Measurements from ENCODE around the gene VTN.

The VTN gene

DNA sequence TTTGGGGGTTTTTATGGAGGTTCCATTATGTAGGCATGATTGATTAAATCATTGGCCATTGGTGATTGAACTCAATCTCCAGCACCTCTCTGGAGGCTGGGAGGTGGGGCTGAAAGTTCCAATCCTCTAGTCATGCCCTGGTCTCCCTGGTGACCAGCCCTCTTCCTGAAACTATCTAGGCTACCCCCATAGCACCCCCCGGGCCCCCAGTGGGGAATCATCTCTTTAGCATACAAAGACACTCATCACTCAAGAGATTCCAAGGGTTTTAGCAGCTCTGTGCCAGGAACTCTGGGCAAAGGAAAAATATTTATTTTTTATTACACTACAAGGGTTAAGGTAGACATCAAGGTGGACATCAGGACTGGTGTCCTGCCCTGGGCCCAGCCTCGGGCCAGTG, 25.3 kb upstream of the VTN start:
- no peak for DNase-seq

DNA sequence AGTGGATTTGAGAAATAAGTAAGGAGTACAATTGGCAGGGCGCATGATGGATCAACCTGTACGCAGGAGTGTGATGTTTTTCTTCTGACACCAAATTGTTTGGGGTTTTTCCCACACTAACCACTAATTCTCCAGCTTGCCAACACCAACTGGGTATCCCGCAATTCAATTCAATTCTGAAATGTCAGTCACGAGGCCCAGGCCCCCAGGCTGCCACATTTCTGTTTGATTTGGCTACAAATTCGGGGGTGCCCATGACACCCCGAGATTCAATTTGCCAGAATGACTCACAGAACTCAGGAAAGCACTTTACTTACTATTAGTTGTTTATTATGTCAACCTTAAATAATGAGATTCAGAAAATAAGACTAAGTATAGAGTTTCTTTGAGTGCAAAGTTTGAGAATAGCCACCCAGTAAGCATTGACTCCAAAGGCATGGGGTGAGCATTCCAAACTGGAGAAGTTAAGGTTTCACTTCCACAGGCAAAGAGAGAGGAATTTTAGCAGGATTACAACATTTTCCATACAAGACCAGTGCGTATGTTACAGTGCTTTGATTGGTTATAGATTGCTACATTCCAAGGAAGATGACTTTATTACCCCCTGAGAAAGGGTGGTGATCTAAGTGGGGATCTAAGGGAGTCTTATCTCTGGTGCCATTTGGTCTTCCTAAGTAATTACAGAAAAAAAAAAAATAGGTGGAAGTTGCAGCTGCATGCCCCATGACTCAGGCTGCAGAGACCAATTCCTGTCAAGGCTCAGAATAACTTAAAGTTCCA, 24.4 kb upstream of the VTN start:
- no peak for DNase-seq

DNA sequence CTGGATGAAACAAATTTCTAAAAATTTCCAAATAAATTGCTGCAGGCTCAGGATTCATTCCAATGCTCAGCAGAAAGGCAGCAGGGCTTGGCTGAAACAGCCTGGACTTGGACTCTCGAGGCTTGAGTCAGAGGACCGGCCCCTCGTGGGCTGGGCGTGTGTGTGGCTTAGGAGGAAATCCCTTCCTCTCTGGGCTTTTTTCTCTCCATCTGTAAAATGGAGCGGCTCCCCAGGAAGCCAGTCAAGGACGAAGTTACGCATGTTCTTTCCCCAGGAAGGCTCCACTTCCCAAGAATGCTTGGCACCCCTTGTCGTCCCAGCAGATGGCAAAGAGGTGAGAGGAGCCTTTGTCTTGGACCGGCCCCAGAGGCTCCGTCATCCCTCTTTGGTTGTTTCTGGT, 22.4 kb upstream of the VTN start:
- DNase-seq, result no peak

DNA sequence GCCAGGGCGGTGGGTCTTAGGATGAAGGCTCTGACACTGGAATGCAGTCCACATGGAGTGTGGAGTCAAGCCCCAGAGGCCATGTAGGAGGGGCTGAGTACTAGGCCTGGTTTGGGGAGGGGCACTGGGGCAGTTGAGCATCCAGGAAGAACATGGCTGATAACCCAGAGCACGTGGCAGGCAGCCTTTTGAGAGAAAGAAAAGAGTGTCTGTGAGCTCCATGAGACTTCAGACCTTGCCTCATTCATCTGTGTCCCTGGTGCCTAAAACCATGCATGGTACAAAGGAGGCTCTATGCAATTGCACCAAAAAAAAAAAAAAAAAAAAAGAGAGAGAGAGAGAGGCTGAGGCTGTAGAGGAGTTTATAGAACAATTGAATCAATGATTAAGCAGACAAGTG, 21.3 kb upstream of the VTN start:
- DNase-seq, result no peak

DNA sequence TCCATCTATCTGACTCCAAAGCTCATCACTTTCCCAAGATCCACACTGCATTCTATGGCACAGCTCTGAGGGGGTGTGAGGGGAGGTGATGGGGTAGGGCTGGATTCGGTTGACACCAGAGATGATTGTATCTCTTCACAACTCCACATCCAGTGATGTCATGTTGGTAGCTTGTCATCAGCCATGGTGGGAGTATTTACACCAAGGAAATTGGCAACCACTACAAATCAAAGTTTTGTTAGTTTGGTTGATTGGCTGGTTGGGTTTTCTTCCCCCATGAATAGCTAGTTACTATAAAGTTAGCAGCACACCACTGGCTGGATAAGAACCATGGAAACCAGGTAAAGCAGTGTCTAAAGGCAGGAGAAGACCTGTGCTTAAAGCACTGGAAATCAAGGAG, 20.9 kb upstream of the VTN start:
- DNase-seq, result no peak

DNA sequence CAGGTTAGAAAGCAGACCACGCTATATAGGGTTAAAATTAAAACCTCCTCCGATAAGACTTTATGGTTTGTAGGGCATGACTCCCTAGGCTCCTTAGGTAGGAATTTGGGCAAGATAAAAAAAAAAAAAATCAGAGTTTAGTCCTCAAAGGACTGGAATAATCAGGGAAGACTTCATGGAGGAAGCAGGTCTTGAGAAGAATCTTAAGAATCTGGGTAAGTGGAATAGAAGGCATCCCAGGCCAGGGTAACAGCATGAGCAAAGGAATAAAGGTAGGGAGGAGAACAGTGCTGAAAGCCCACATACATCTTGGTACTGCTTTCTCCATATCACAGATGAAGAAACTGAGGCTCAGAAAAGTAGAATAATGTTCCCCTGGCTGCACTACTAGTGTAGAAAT, 20.5 kb upstream of the VTN start:
- no peak for DNase-seq

DNA sequence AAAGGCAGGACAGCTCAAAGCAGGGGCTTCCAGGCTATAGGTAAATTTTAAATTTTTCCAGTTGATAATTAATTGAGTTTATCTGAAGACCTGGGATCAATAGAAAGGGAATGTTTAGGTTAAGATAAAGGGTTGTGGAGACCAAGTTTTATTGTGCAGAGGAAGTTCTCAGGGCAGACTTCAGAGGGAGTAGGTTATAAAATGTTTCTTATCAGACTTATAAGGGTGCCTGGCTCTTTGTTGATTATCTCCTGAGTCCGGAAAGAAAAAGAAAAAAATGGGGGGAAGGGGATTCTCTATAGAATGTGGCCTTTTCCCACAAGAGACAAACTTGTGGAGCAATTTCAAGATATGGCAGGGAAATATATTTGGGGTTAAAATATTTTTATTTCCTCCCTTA, 20.0 kb upstream of the VTN start:
- DNase-seq, result no peak

DNA sequence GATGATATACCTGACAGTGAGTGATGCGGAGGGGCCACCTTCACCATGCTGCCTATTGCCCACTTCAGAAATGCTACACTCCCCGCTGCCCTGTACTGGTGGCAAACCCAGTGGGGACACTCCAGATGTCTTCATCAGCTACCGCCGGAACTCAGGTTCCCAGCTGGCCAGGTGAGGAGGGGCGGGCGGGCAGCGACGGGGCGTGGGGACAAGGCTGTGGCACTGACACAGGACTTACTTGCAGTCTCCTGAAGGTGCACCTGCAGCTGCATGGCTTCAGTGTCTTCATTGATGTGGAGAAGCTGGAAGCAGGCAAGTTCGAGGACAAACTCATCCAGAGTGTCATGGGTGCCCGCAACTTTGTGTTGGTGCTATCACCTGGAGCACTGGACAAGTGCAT, 18.0 kb upstream of the VTN start:
- no peak for DNase-seq

DNA sequence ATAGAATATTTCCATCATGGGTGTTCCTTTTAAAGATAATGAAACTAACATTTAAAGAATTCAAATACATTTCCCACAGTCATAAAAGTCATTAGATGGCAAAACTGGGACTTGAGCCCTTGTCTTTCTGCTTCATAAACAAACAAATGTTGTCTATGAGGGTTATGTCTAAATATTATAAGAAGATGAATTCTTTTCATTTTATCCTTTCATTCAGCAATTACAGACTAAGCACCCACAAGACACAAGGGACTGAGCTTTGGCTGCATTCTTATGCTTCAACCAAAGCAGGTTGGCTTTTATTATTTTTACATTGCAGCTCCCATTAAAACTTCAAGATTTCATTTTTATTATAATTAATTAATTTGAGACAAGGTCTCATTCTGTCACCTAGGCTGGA, 16.3 kb upstream of the VTN start:
- DNase-seq, result no peak

DNA sequence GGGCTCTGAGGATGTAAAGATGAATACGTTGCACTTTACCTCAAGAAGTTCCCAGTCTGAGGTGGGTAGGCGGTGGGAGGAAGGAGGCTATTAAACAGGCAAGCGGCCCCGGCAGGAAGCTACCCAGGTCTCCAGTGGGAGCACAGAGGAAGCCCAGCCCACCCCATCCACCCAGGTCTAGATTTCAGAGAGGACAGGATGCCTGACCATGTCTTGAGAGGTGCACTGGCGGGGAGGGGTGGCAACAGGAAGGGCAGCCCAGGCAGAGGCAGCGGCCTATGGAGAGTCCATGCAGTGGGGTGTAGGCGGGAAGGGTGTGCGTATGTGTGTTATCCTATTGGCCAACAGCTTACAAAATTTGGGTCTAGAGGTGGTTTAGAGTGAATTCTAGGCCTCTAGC, 15.3 kb upstream of the VTN start:
- no peak for DNase-seq

DNA sequence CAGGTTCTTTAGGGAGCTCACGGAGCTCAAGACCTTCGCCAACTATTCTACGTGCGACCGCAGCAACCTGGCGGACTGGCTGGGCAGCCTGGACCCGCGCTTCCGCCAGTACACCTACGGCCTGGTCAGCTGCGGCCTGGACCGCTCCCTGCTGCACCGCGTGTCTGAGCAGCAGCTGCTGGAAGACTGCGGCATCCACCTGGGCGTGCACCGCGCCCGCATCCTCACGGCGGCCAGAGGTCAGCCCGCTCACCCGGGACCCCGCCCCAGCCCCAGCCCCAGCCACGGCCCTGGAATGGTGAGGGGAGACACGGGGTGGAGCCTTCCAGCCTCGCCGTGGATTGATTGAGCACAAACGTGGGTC, 14.9 kb upstream of the VTN start:
- no peak for DNase-seq

DNA sequence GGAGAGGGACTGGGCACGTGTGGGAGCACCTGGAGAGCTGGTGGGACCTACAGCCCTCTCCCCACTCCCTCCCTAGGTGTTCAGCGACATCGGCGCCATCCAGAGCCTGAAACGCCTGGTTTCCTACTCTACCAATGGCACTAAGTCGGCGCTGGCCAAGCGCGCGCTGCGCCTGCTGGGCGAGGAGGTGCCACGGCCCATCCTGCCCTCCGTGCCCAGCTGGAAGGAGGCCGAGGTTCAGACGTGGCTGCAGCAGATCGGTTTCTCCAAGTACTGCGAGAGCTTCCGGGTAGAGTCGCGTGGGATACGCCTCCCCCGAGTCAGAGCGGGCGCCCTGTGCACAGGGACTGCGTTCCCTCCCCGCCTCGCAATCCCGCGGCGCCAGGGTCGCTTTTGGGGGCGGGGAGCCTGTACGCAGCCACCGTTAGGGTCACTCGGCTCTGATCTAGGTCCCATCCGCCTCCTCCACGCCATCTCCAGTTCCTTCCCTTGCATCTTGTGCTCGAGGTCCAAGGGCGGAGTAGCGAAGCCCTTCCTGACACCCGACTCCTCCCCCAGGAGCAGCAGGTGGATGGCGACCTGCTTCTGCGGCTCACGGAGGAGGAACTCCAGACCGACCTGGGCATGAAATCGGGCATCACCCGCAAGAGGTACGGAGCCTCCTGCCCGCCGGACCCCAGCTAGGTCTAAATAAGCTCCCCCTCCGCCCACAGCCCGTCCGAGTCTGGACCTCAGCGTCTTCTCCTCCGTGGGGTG, 14.4 kb upstream of the VTN start:
- peak; percentile 50 to 51 for DNase-seq

DNA sequence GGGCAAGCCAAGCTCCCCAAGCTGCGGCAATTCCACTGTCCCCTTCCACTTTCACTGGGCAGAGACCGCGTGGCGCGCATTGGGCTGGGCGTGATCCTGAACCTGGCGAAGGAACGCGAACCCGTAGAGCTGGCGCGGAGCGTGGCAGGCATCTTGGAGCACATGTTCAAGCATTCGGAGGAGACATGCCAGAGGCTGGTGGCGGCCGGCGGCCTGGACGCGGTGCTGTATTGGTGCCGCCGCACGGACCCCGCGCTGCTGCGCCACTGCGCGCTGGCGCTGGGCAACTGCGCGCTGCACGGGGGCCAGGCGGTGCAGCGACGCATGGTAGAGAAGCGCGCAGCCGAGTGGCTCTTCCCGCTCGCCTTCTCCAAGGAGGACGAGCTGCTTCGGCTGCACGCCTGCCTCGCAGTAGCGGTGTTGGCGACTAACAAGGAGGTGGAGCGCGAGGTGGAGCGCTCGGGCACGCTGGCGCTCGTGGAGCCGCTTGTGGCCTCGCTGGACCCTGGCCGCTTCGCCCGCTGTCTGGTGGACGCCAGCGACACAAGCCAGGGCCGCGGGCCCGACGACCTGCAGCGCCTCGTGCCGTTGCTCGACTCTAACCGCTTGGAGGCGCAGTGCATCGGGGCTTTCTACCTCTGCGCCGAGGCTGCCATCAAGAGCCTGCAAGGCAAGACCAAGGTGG, 11.2 kb upstream of the VTN start:
- DNase-seq, result no peak

DNA sequence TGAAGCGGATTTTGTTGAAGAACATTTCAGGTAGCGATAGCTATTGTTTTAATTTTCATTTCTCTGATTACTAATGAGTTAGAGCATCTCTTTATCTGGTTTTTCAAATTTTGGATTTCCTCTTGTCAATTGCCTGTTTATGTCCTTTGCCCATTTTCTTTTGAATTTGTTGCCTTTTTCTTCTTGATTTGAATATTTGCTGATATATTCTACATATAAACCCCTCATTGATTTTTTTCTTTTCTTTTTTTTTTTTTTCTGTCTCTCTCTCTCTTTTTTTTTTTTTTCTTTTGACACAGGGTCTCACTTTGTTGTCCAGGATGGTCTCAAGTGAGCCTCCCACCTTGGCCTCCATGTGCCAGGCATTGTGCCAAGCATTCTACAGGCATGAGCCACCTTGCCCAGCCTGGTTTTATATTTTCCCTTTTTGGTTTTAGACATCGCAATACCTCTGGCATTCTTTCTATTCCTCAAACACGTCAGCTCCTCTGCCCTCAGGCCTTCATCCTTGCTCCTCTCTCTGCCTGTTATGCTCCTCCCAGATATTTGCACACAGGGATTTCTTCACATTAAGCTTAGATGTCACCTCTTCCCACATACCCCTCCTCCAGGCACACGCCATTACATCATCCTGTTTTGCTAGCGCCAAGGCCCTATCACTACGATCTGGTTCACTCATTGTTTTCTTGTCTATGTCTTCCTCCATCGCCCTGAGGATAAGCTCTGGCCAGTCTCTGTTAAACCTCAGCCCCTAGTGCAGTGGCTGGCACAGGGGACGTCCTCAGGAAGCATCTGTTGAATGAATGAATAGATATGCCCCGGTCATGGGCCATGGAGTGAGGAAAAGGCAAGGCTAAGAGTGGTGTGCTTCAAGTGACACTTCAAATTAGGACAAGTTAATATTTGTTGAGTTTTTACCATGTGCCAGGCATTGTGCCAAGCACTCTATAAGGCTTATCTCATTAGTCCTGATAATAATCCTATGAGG, 10.0 kb upstream of the VTN start:
- no peak for DNase-seq

DNA sequence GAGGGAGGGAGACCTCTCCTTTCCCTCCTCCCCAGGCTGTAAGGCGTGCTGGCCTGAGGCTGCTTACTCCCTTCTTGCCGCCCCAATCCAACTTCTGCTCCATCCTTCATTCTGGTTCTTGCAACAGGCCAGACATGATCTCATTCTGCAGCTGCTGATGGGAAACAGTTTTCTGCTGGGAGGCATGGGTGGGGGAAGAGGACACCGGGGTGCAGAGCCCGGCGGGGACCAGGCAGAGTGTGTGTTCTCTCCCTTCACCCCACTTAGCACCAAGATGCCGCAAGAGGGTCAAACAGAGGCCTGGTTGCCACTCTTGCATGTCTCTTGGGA, 2.8 kb upstream of the VTN start:
- DNase-seq, result no peak

DNA sequence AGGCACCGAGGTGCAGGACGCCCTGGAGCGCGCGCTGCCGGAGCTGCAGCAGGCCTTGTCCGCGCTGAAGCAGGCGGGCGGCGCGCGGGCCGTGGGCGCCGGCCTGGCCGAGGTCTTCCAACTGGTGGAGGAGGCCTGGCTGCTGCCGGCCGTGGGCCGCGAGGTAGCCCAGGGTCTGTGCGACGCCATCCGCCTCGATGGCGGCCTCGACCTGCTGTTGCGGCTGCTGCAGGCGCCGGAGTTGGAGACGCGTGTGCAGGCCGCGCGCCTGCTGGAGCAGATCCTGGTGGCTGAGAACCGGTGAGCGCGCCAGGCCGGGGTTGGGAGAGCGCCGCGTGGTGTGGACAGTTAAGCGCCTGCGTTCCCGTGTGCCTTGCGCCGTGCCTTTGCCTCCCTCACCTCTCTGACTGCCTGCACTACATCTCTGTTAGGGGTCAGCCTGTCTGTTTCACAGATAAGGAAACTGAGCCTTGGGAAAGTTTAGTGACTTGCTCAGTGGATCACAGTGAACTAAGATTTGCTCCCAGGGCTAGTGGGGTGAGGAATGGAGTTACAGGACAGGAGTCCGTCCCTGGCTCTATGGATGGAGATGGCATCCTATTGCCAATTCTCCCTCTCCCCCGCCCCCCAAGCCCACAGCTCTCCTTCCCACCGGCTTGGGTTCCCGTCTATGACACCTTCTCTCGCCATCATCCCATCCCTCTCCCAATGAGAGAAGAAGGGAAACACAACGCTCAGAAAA, 2.3 kb upstream of the VTN start:
- DNase-seq, result no peak

DNA sequence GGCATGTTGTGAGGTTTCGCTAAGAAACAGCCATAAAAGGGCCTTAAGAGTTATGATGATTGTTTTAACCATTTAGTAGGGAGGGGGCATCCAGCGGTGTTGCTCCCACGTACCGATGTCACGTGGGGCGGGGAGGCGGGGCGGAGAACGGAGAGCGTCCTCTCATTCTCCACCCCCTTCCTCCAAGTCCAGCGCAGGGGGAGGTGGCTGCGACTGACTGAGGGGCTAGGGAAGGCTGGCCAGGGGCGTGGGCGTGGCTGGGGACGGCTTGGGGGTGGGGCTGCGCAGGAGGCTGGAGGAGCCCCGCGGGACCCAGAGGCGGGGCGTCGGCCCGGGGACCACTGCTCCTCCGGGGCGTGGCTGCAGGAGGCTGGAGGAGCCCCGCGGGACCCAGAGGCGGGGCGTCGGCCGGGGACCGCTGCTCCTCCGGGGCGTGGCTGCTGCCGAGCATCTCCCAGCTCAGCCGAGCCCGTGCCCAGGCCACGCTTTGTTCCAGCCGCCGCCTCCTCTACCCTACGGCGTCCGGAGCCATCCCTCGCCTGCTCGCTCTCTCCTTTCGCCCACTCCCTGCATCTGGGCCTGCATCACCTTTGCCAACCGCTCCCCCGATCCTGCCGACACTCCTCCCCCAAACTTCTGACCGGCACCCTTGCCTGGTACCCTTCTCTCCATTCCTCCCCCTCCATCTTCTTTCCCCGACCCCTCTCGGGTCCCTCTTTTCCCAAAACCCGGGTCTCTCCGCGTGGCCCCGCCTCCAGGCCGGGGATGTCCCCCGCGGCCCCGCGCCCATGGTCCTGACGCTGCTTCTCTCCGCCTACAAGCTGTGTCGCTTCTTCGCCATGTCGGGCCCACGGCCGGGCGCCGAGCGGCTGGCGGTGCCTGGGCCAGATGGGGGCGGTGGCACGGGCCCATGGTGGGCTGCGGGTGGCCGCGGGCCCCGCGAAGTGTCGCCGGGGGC, 1.4 kb upstream of the VTN start, which contains the start of gene SARM1:
SARM1 (plus strand) TSS at position 450 of the 958 bp plus-strand sequence; CDS start at position 789, 339 bp downstream.
- DNase-seq, result no peak

DNA sequence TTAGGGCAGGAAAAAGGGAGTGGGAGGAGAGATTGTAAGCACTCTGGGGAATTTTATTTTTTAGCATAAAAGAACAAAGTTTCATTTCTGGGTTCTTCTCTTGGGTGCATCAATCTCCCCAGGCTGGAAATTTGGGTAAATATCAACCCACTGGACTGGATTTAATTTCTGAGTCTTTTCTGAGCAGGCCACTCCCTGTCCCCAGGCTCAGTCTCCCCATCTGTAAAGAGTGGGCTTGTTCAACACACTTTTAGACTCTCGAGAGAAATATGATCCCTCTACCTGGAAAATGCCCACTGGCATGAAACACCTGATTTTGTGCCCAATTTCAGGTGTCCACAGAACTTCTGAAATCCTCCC, 617 bp upstream of the VTN start:
- DNase-seq, result no peak

DNA sequence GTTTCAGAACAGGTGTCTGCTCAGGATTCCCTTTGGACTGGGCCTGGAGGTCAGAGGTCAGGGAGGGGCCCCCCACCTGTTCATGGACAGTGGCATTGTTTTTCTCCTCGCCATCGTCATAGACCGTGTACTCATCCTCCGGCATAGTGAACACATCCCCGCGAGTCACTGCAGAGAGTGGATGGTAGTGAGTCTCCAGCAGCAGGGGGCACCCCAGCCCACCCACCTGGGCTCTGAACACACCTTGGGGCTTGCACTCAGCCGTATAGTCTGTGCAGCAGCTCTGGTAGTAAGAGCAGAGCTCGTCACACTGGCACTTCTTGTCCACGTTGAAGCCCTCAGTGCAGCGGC, 448 bp downstream of the VTN start:
- no peak for DNase-seq

DNA sequence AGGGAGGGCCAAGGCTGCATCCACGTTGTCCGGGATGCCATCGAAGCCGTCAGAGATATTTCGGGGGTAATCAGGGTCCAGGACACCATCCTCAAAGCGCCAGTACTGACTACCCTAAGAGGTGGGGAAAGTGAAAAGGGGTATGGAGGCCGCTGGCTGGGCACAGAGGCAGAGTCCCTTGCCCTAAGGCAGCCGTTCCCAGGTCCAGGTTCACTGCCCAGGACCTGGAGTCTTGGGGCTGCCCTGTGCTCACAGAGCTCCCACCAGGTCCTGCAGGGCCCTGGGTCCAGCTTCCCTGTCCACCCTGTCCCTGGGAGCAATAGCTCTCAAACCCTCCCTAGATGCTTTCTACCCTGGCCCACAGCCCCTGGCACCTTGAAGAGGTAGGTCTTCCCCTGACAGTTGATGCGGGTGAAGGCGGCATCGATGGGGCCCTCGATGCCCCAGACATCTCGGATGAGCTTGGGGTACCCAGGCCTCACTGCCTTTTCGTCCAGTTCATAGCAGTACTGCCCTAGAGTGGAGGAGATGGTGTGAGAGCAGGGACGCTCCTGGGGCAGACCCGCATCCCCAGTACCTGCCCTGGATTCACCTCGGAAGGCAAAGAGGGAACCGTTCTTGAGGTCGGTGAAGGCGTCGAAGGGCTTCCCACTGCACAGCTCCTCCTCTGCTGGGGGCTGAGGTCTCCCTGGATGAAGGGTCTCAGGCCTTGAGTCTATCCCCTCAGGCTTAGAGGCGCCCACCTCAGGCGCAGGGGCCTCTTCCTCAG, 1.0 kb downstream of the VTN start:
- no peak for DNase-seq
